Mesenchymal stem cell (in vitro differentiated cells and primary cell): ENCODE results near the gene FGR.

Experiments
- DNase-seq: peaks from one replicate; pipeline ENCODE4 v3.0.0-alpha.2; 2013
- H2AFZ ChIP-seq: one replicate; pipeline ENCODE4 v1.6.1; 2013; ENCODE audit warnings: low read depth, mild to moderate bottlenecking, control low read depth, inconsistent platforms, low read length, moderate library complexity
- H2AK5ac ChIP-seq: 2 replicates; pipeline ENCODE4 v1.6.1; 2013; ENCODE audit warnings: low read length, moderate library complexity, mild to moderate bottlenecking, inconsistent platforms; ENCODE audit not compliant: severe bottlenecking
- H2BK120ac ChIP-seq: one replicate; pipeline ENCODE4 v1.6.1; 2013; ENCODE audit warnings: low read depth, mild to moderate bottlenecking, inconsistent platforms, low read length, moderate library complexity
- H2BK12ac ChIP-seq, 2 experiments: one replicate each; pipeline ENCODE4 v1.6.1; 2013; ENCODE audit warnings: inconsistent platforms in 2 of 2, low read length in 2 of 2, mild to moderate bottlenecking in 2 of 2, moderate library complexity in 2 of 2, control low read depth in 1 of 2
- H2BK15ac ChIP-seq: one replicate; pipeline ENCODE4 v1.6.1; 2013; ENCODE audit warnings: mild to moderate bottlenecking, low read depth, inconsistent platforms; ENCODE audit not compliant: poor library complexity, severe bottlenecking
- H2BK5ac ChIP-seq: 2 replicates; pipeline ENCODE4 v1.6.1; 2013; ENCODE audit warnings: low read depth, mild to moderate bottlenecking, low read length, control low read depth, inconsistent platforms; ENCODE audit not compliant: poor library complexity, severe bottlenecking
- H3K14ac ChIP-seq, 2 experiments: one replicate each; pipeline ENCODE4 v1.6.1; 2013; ENCODE audit warnings: inconsistent platforms in 2 of 2, low read length in 2 of 2, control low read depth in 1 of 2, mild to moderate bottlenecking in 1 of 2, moderate library complexity in 1 of 2
- H3K18ac ChIP-seq, 2 experiments: one replicate each; pipeline ENCODE4 v1.6.1; 2013; ENCODE audit warnings: inconsistent platforms in 2 of 2, low read length in 2 of 2, control low read depth in 1 of 2, low read depth in 1 of 2, mild to moderate bottlenecking in 1 of 2
- H3K23ac ChIP-seq, 2 experiments: one replicate each; pipeline ENCODE4 v1.6.1; 2013; ENCODE audit warnings: inconsistent platforms in 2 of 2, low read length in 2 of 2, mild to moderate bottlenecking in 2 of 2, moderate library complexity in 2 of 2, control low read depth in 1 of 2
- H3K27ac ChIP-seq: 2 replicates; pipeline ENCODE4 v1.5.1; 2013; ENCODE audit warnings: mild to moderate bottlenecking, moderate library complexity, low read length, control low read depth, inconsistent platforms; ENCODE audit not compliant: poor library complexity, severe bottlenecking
- H3K27me3 ChIP-seq, 2 experiments: 2 replicates each; pipeline versions ENCODE4 v1.6.1 to v1.7.0; 2013; ENCODE audit warnings: low read length in 2 of 2, mild to moderate bottlenecking in 2 of 2, moderate library complexity in 2 of 2, control low read depth in 1 of 2, inconsistent platforms in 1 of 2; ENCODE audit not compliant: control insufficient read depth in 1 of 2, insufficient read depth in 1 of 2
- H3K36me3 ChIP-seq, 2 experiments: 2 replicates each; pipeline versions ENCODE4 v1.6.1 to v1.7.0; 2013; ENCODE audit warnings: low read length in 2 of 2, control low read depth in 1 of 2, inconsistent platforms in 1 of 2, low read depth in 1 of 2, mild to moderate bottlenecking in 1 of 2; ENCODE audit not compliant: insufficient read depth in 2 of 2, control insufficient read depth in 1 of 2
- H3K4ac ChIP-seq, 2 experiments: one replicate each; pipeline ENCODE4 v1.6.1; 2013; ENCODE audit warnings: inconsistent platforms in 2 of 2, low read length in 2 of 2, mild to moderate bottlenecking in 2 of 2, moderate library complexity in 2 of 2, control low read depth in 1 of 2, low read depth in 1 of 2
- H3K4me1 ChIP-seq: 2 replicates; pipeline ENCODE4 v1.6.1; 2013; ENCODE audit warnings: low read depth, low read length, control low read depth; ENCODE audit not compliant: control insufficient read depth, insufficient read depth
- H3K4me2 ChIP-seq: 2 replicates; pipeline ENCODE4 v1.6.1; 2013; ENCODE audit warnings: low read length, mild to moderate bottlenecking, inconsistent platforms; ENCODE audit not compliant: poor library complexity, severe bottlenecking
- H3K4me3 ChIP-seq, 2 experiments: 2 replicates each; pipeline versions ENCODE4 v1.5.1 to v1.7.0; 2013; ENCODE audit warnings: low read length in 2 of 2, mild to moderate bottlenecking in 2 of 2, control low read depth in 1 of 2, low read depth in 1 of 2; ENCODE audit not compliant: insufficient read depth in 1 of 2
- H3K79me1 ChIP-seq: replicated peaks from 2 replicates; pipeline ENCODE4 v1.6.1; 2013; ENCODE audit warnings: mild to moderate bottlenecking, control low read depth, low read length, inconsistent platforms; ENCODE audit not compliant: poor library complexity, severe bottlenecking
- H3K9ac ChIP-seq: 2 replicates; pipeline ENCODE4 v1.7.0; 2013; ENCODE audit warnings: mild to moderate bottlenecking, low read length, moderate library complexity
- H3K9me3 ChIP-seq: 2 replicates; pipeline ENCODE4 v1.7.0; 2013; ENCODE audit warnings: mild to moderate bottlenecking, low read length; ENCODE audit not compliant: control insufficient read depth
- H4K8ac ChIP-seq: one replicate; pipeline ENCODE4 v1.6.1; 2013; ENCODE audit warnings: inconsistent platforms, mild to moderate bottlenecking, low read length, moderate library complexity
- H4K91ac ChIP-seq: one replicate; pipeline ENCODE4 v1.6.1; 2013; ENCODE audit warnings: mild to moderate bottlenecking, low read length, inconsistent platforms
- WGBS: methylation state at CpG from one replicate; pipeline ENCODE4 v1.1.7; 2013; ENCODE audit warnings: mixed read lengths; 5-methylcytosine and 5-hydroxymethylcytosine counted together

The FGR gene

GRCh38 chr1:27602462-27603308, 32.3 kb downstream of the FGR start:
- peak overlapping the region in 1 of 2 experiments; percentile 75 for H2BK12ac ChIP-seq
- H3K36me3 ChIP-seq: no peaks in the 10 kb centered on the region
- peaks cover 57% of the 10 kb centered on the region for H3K4me1 ChIP-seq
- DNase-seq: no peak
- peak overlapping the region; percentile 51 to 63 for H3K23ac ChIP-seq
- H3K79me1 ChIP-seq: peaks cover 4% of the 10 kb centered on the region
- H2AFZ ChIP-seq: no peak overlapping the region
- peak overlapping the region; percentile 67 for H3K4me2 ChIP-seq
- no peaks in the 10 kb centered on the region for H3K9me3 ChIP-seq
- peak overlapping the region; percentile 81 for H4K8ac ChIP-seq
- H3K27ac ChIP-seq: peak overlapping the region; percentile 43
- H2AK5ac ChIP-seq: no peak overlapping the region
- H3K4me3 ChIP-seq: peak overlapping the region; percentile 87 to 93
- H3K14ac ChIP-seq: peak overlapping the region; percentile 18 to 68
- WGBS: 0% methylated on average over 14 of the region's 54 CpGs
- H3K27me3 ChIP-seq: no peaks in the 10 kb centered on the region
- H2BK5ac ChIP-seq: peak overlapping the region; percentile 92
- H2BK120ac ChIP-seq: peak overlapping the region; percentile 42
- H3K9ac ChIP-seq: peak overlapping the region; percentile 89
- H3K18ac ChIP-seq: peak overlapping the region; percentile 91 to 99
- peak overlapping the region; percentile 72 for H4K91ac ChIP-seq
- peak overlapping the region; percentile 79 to 95 for H3K4ac ChIP-seq
- peak overlapping the region; percentile 82 for H2BK15ac ChIP-seq

GRCh38 chr1:27601771-27602461, 33.1 kb downstream of the FGR start:
- Histone ChIP-seq H3K14ac (peak overlapping the region in 1 of 2 experiments; percentile 88), H2BK120ac (peak overlapping the region; percentile 0), H2BK15ac (peak overlapping the region; percentile 44), H3K23ac (peak overlapping the region in 1 of 2 experiments; percentile 88), H2AK5ac (no peak overlapping the region), H3K4ac (peak overlapping the region in 1 of 2 experiments; percentile 86), H3K4me1 (peaks cover 56% of the 10 kb centered on the region), H4K8ac (no peak overlapping the region), H2BK5ac (no peak overlapping the region), H3K4me2 (peak overlapping the region; percentile 67), H4K91ac (peak overlapping the region; percentile 58), H3K79me1 (peaks cover 8% of the 10 kb centered on the region), H3K9me3 (no peaks in the 10 kb centered on the region), H3K27me3 (no peaks in the 10 kb centered on the region), H2AFZ (no peak overlapping the region), H3K27ac (peak overlapping the region; percentile 54), H3K18ac (peak overlapping the region; percentile 45 to 93), H3K9ac (peak overlapping the region; percentile 89), H2BK12ac (peak overlapping the region in 1 of 2 experiments; percentile 85), H3K4me3 (peak overlapping the region; percentile 87 to 93), H3K36me3 (peaks cover 3 to 5% of the 10 kb centered on the region in 2 experiments)
- 20% methylated on average over 22 of the region's 23 CpGs for WGBS
- no peak for DNase-seq

- Histone ChIP-seq H2AFZ (no peak overlapping the region), H3K27ac (peak overlapping the region; percentile 54), H2BK120ac (no peak overlapping the region), H2BK15ac (no peak overlapping the region), H3K36me3 (peaks cover 3 to 10% of the 10 kb centered on the region in 2 experiments), H3K9me3 (no peaks in the 10 kb centered on the region), H3K23ac (peak overlapping the region in 1 of 2 experiments; percentile 53), H3K9ac (peak overlapping the region; percentile 89), H3K4me3 (peak overlapping the region; percentile 87 to 93), H3K4me1 (peaks cover 58% of the 10 kb centered on the region), H4K91ac (peak overlapping the region; percentile 58), H2BK12ac (peak overlapping the region in 1 of 2 experiments; percentile 85), H3K14ac (no peak overlapping the region), H4K8ac (no peak overlapping the region), H3K79me1 (peaks cover 9% of the 10 kb centered on the region), H3K4me2 (peak overlapping the region; percentile 67), H3K27me3 (no peaks in the 10 kb centered on the region), H3K4ac (peak overlapping the region in 1 of 2 experiments; percentile 69), H2BK5ac (no peak overlapping the region), H3K18ac (peak overlapping the region; percentile 45 to 93), H2AK5ac (no peak overlapping the region)
- no peak for DNase-seq
These were observed 33.6 kb downstream of the FGR start for GRCh38 chr1:27601321-27601770.
